GDM1 (cell line): ENCODE results near the gene ZNF473.
"Not testable (repeated sequence)": the region's sequence is repeated elsewhere in the genome, so short reads cannot be mapped to it uniquely, and the experiment has no call there.

ENCODE experiments used
- DNase-seq: peaks from one replicate; lab custom pipeline; 2025; lab: John Stamatoyannopoulos, UW

The ZNF473 gene

GRCh38 chr19:50050406-50051227, 24.8 kb downstream of the ZNF473 start:
- peak; percentile 72 for DNase-seq

DNA sequence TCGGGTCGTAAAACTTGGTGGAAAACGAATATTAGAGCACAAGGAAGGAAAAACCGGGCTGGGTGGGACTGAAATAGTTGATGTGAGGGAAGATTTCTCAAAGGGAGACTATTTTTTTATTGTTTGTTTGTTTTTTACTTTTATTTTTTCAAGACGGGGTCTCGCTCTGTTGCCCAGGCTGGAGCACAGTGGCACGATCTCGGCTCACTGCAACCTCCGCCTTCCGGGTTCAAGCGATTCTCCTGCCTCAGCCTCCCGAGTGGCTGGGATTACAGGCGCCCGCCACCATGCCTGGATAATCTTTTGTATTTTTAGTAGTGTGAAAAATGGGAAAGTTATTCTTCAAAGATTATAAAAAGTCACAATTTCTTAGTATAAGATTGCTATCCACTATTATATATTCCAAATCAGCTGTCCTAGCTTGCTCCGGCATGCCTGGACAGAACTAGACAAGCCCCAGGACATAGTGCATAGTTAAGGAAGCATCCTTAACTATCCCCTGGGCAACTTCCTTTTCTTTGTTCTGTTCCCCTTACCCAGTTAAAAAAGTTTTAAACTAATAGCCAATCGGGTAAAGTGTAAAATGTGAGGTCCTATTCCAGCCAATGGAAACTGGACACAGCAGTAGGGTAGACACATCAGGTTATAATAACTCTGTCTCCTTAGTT, 25.6 kb downstream of the ZNF473 start:
- not testable (repeated sequence) for DNase-seq

GRCh38 chr19:50051964-50052363, 26.2 kb downstream of the ZNF473 start:
- DNase-seq, result no peak

DNA sequence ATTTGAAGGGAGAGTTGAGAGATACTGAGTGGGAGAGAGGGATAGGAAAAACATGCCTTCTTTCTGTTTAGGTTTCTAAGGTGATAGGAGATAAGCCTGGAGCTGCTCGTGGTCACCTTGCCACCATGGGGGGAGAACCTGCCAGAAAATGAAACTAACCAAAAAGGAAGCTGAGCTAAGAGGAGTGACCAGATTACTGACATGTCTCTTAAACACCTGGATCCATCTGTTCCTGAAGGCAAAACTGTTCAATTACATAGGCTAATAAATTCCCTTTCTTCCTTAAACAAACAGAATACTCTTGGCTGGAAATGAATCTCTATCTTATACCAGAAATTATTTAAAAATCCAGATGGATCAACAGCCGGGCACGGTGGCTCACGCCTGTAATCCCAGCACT, 27.3 kb downstream of the ZNF473 start:
- no peak for DNase-seq

GRCh38 chr19:50058425-50058824, 32.6 kb downstream of the ZNF473 start:
- no peak for DNase-seq

DNA sequence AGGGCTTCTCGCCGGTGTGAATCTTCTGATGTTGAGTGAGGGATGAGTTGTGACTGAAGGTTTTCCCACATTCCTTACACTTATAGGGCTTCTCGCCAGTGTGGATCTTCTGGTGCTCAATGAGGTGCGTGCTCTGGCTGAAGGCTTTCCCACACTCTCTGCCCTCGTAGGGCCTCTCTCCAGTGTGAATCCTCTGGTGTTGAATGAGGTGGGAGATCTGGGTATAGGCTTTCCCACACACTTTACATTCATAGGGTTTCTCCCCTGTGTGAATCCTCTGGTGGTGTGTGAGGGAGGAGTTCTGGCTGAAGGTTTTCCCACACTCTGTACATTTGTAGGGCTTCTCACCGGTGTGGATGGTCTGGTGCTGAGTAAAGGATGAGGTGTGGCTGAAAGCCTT, 33.2 kb downstream of the ZNF473 start:
- DNase-seq, result no peak

DNA sequence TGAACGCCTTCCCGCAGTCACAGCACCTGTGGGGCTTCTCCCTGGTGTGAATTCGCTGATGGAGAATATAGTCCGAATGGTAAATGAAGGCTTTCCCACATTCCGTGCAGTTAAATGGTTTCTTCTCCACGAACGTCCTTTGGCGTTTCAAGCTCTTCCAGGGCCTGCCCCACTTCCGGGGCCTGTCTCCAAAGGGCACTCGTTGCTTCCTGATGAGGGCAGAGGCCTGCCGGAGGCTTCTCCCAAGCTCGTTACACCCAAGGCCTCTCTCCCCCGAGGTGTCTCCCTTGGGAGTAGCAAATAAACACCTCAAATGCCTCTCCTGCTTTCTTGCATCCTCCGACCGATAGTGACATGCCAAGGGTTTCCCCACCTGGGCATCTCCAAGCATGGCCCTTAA, 34.3 kb downstream of the ZNF473 start:
- no peak for DNase-seq

GRCh38 chr19:50061650-50062049, 35.8 kb downstream of the ZNF473 start:
- no peak for DNase-seq

DNA sequence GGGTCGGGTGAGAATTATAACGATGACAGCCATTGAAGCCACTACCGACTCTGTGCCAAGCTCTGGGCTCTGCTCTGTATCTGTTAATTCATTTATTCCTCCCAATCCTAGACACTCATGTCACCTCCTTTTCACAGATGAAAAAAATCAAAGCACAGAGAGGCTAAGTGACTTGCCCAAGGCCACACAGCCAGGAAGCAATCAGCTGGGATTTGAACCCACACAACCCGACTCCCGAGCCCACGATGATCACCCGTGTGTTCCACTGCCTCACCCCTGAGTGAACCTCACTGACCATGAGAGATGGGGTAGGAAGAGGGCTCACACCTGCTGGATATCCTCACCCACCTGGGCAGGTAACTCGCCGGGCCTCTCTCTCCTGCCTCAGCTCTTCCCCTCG, 40.1 kb downstream of the ZNF473 start:
- DNase-seq, result no peak

DNA sequence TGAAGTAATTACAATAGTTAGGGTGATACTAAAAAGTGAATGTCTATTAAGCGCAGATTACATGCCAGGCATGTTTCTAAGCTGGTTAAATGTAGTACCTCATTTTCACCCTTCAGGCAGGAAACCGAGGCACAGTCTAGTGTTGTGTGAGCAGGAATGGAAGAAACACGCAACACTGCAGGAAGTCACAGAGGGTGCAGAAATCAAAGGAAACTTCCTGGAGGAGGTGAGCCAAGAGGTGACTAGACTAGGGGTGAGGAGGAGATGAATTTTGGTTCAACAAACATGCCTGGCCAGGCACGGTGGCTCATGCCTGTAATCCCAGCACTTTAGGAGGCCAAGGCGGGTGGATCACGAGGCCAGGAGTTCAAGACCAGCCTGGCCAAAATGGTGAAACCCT, 41.8 kb downstream of the ZNF473 start:
- no peak for DNase-seq

DNA sequence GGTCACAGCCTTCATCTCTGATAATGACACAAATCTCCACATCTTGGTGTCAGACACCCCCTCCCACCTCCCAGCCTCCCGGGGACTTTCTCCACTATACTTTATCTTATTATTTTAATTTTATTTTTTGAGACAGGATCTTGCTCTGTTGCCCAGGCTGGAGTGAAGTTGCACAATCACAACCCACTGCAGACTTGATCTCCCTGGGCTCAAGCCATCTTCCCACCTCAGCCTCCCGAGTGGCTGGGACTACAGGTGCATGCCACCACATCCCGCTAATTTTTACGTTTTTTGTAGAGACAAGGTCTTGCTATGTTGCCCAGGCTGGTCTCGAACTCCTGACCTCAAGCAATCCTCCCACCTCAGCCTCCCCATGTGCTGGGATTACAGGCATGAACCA, 42.6 kb downstream of the ZNF473 start:
- not testable (repeated sequence) for DNase-seq

GRCh38 chr19:50075076-50075475, 49.3 kb downstream of the ZNF473 start:
- DNase-seq, result not testable (repeated sequence)

DNA sequence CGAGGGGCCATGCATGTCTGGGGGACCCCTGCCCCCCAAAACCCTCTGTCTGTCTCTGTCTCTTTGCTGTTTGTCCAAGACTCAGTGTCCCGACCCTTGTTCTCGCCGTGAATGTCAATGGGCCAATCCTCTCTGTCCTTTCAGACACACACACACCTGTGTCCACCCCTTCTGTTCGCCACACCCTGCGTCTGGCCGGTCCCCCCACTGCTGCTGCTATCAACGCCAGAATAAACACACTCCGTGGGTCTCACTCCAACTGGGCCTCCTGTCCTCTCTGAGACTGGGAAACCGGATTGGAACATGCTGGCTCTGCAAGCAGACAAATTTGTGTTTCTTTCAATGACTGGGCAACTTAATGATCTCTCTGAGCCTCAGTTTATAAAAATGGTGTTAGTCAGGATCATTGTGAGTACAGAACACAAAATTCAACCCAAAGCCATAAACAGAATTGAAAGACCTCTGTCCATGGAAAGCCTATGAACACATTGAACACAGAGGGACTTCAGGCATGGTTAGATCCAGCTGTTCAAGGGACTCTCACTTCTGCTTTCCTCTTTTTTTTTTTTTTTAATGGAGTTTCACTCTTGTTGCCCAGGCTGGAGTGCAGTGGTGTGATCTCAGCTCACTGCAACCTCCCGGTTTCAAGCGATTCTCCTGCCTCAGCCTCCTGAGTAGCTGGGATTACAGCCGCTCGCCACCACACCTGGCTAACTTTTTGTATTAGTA, 50.0 kb downstream of the ZNF473 start:
- DNase-seq, result not testable (repeated sequence)

DNA sequence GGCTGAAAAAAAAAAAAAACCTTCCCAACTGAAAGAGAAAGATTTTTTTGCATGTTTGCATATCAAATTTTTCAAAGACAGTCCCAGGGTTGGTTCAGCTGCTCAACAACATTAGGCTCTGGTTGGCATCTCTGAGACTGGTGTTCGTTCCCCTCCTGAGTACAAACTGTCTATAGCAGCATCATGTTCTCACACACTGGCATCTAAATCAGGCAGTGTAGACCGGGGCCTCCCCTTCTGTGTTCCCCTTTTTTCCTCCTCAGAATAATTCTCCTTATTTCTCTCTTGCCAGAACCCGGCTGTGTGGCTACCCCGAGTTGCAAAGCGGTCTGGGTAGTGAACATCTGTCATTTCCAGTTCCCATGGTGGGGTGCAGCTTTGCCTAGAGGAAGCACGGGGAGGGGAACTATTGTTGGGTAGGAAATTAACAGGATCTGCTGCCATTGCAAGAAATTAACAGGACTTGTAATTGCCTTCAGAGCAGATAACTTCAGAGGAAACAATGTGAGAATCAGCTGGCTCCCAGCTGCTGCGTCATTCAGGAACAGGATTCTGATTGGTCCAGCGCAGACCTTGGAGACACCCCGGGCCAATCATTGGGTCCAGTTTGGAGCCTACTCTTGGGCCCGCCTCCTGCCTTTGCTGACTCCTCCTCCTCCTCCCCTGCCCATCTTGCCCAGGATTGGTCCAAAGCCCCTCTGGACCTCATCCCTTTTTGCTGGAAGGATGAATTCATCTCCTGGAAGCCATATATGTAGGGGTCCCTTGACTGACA, 51.0 kb downstream of the ZNF473 start:
- DNase-seq, result not testable (repeated sequence)

DNA sequence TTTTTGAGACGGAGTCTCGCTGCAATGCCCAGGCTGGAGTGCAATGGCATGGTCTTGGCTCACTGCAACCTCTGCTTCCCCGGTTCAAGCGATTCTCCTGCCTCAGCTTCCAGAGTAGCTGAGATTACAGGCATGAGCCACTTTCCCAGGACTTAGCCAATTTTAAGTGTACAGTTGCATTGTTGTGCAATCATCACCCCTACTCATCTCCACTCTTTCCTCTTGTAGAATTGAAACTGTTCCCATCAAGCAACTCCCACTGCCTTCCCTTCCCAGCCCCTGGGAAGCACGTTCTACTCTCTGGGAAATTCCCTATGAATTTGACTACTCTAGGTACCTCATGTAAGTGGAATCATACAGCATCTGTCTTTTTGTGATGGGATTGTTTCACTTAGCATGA, 53.2 kb downstream of the ZNF473 start:
- not testable (repeated sequence) for DNase-seq

GRCh38 chr19:50084440-50084839, 58.6 kb downstream of the ZNF473 start:
- DNase-seq, result not testable (repeated sequence)

DNA sequence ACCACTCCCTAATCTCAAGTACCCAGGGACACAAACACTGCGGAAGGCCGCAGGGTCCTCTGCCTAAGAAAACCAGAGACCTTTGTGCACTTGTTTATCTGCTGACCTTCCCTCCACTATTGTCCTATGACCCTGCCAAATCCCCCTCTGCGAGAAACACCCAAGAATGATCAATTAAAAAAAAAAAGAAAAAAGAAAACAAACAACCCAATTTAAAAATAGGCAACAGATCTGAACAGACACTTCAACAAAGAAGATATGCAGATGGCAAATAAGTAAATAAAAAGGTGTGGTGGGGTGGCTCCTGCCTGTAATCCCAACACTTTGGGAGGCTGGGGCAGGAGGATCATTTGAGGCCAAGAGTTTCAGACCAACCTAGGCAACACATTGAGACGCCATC, 61.3 kb downstream of the ZNF473 start:
- not testable (repeated sequence) for DNase-seq

GRCh38 chr19:50090706-50091105, 64.9 kb downstream of the ZNF473 start:
- DNase-seq, result not testable (repeated sequence)

DNA sequence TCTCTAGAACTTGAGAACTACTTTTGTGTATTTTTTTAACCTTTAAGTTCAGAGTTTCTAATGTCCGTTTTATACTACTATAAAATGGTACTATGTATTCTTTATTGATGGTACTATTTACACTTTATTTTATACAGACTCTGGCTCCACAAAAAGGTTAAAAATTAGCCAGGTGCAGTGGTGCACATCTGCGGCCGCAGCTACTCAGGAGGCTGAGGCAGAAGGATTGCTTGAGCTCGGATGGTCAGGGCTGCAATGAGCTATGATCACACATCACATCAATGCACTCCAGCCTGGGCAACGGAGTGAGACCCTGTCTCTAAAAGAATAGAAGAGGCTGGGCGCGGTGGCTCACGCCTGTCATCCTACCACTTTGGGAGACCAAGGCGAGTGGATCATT, 66.0 kb downstream of the ZNF473 start:
- DNase-seq, result not testable (repeated sequence)

- not testable (repeated sequence) for DNase-seq
These were observed 66.8 kb downstream of the ZNF473 start for GRCh38 chr19:50092597-50092996.

- DNase-seq, result not testable (repeated sequence)
These were observed 72.1 kb downstream of the ZNF473 start for GRCh38 chr19:50097884-50098283.

- not testable (repeated sequence) for DNase-seq
These were observed 73.1 kb downstream of the ZNF473 start for GRCh38 chr19:50098892-50099291.
